Effector memory CD4-positive, alpha-beta T cell (primary cell): ENCODE measurements around the gene CLEC7A.

Experiments
- DNase-seq, 3 donors: peaks; one replicate each; pipeline ENCODE4 v3.0.0-alpha.2; 2020
- H3K27ac ChIP-seq: 2 replicates; pipeline ENCODE4 v1.7.0; 2013; ENCODE audit warnings: mild to moderate bottlenecking, low read length, moderate library complexity; ENCODE audit not compliant: insufficient read depth, poor library complexity, severe bottlenecking
- H3K27me3 ChIP-seq: replicated peaks from 2 replicates; pipeline ENCODE4 v1.7.0; 2013; ENCODE audit warnings: mild to moderate bottlenecking, low read length; ENCODE audit not compliant: insufficient read depth, control insufficient read depth, poor library complexity, severe bottlenecking
- H3K36me3 ChIP-seq: 2 replicates; pipeline ENCODE4 v1.7.0; 2013; ENCODE audit warnings: mild to moderate bottlenecking, low read length, moderate library complexity; ENCODE audit not compliant: control insufficient read depth, insufficient read depth
- H3K4me1 ChIP-seq: 2 replicates; pipeline ENCODE4 v1.7.0; 2013; ENCODE audit warnings: low read length, mild to moderate bottlenecking; ENCODE audit not compliant: control insufficient read depth, insufficient read depth, poor library complexity, severe bottlenecking
- H3K4me3 ChIP-seq: 2 replicates; pipeline ENCODE4 v1.7.0; 2013; ENCODE audit warnings: low read length, low read depth, mild to moderate bottlenecking; ENCODE audit not compliant: insufficient read depth, poor library complexity, severe bottlenecking
- H3K9me3 ChIP-seq: 2 replicates; pipeline ENCODE4 v1.7.0; 2013; ENCODE audit warnings: mild to moderate bottlenecking, low read length, moderate library complexity; ENCODE audit not compliant: control insufficient read depth

Gene CLEC7A

DNA sequence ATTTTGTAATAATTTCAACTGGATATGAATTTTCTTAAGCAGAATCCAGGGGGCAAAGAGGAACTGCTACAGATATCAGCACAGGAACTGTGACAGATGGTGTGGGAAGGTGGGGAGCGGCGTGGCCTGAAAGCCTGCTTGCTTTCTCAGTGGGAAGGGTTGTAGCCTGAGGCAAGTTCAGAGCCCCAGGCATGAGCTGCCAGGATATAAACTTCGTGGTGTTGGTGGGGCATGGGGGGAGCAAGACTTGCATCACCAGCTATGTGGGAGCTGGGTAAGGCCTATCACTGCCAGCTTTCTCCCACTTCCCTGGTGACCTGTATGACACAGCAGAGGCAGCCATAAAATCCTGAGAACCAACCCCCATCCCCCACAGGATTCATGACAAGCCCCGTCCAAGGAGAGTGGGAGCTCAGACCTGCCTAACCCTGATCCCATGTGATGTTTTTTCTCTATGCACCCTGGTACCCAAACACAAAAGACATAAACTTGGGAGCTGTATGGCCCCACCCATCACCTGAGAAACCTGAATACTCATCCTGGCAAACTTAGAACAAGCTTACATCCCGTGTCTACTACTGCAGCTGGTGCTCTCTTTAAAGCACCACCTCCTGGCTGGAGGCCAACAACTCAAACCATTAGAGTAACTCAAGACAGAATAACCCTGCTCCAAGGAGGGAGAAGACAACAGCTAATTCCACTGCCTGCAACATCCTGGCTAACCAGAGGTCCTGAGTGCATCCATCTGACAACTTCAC, 47.7 kb downstream of the CLEC7A start:
- Histone ChIP-seq H3K27ac (no peak overlapping the region), H3K4me3 (no peak overlapping the region), H3K4me1 (no peaks in the 10 kb centered on the region), H3K27me3 (peaks cover 5% of the 10 kb centered on the region), H3K9me3 (no peaks in the 10 kb centered on the region), H3K36me3 (no peaks in the 10 kb centered on the region)
- DNase-seq = no peak

DNA sequence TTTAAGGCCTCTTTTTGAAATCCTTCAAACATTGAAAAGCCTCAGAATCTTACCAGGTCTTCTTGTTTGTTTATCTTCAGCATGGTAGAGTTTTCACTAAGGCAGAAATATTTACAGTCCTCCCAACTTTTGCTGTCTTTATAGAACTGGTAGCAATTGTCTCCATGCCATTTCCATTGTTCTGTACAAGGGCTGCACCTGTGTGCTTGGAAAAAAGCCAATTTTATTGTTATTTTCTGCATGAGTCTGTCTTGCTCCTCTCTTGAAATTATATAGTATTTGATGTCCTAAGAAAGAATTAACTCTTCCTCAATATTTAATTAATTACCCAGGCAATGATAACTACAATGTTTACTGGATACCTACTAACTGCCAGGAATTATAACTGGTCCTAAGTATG, 54.5 kb downstream of the CLEC7A start:
- Histone ChIP-seq H3K27ac (no peak overlapping the region), H3K9me3 (no peaks in the 10 kb centered on the region), H3K36me3 (no peaks in the 10 kb centered on the region), H3K27me3 (no peaks in the 10 kb centered on the region), H3K4me1 (no peaks in the 10 kb centered on the region), H3K4me3 (no peak overlapping the region)
- DNase-seq = no peak

DNA sequence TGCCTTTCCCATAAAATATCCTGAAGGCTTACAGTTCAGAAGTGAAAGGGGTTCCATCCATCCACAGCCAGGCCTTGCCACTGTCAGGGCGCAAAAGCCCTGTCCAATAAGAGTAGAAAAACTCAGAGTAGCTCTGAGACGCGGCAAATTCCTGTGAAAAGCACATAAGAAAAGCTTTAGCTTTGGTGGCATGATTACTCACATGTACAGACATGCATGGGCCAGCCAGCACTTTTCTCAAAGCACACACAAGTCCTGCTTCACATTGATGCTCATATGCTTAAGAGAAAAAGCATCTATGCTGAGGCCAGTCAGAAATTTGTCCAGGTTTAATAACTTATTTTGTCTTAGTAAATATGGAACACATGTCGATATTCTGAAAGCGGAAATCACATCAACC, 56.7 kb downstream of the CLEC7A start:
- Histone ChIP-seq H3K36me3 (no peaks in the 10 kb centered on the region), H3K4me3 (no peak overlapping the region), H3K27me3 (no peaks in the 10 kb centered on the region), H3K27ac (no peak overlapping the region), H3K9me3 (no peaks in the 10 kb centered on the region), H3K4me1 (no peaks in the 10 kb centered on the region)
- no peak for DNase-seq

DNA sequence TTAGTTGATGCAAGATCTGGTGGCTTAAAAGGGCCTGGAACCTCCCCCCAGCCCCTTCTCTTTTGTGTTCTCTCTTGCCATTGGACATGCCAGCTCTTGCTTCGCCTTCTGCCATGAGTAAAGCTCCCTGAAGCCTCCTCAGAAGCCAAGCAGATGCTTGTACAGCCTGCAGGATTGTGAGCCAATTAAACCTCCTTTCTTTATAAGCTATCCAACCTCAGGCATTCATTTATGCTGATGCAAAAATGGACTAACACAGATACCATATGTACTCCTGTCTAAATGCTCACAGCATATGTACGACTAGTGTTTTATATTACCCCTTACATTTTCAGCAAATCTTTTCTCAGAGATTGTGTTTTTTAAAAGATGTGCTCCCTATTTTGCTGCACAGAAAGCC, 57.9 kb downstream of the CLEC7A start:
- H3K9me3 ChIP-seq = no peaks in the 10 kb centered on the region
- DNase-seq = no peak
- H3K36me3 ChIP-seq = no peaks in the 10 kb centered on the region
- no peaks in the 10 kb centered on the region for H3K27me3 ChIP-seq
- H3K4me1 ChIP-seq = no peaks in the 10 kb centered on the region
- H3K4me3 ChIP-seq = no peak overlapping the region
- no peak overlapping the region for H3K27ac ChIP-seq

DNA sequence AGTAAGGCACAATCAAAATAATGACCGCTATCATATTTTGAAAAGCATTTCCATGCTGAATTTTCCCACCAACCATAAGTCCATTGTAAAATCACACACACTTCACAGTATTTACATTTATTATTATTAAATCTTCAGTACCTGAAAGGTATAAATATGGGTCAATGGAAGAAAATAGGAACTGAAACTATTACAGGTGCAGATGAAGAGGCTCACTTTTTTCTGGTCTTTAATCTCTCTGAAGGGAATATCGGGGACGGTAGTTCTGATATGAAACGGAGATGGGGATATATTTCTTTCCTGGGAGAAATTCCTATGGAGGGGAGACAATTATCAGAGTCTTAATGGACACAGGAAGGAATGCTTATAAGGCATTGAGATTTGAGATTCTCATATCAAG, 59.6 kb downstream of the CLEC7A start:
- no peak overlapping the region for H3K27ac ChIP-seq

DNA sequence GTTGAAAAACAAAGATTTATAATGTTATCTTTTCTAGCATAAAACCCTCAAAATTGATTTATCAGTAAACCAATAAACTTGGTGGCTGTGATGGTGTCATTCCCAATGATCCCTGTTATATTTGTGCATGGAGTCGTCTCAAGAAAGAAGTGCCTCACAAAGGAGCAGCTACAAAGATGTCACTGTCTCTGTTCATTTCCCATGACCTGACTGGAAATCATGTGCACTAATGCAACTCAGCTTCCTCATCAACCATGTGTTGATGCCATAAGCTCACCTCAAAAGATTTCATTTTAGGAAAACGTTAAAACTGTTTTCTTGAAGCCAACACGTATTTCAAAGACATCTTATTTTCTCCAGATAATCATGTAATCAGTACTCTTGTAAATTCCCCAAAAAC, 60.0 kb downstream of the CLEC7A start:
- Histone ChIP-seq H3K9me3 (no peaks in the 10 kb centered on the region), H3K36me3 (no peaks in the 10 kb centered on the region), H3K27ac (no peak overlapping the region), H3K4me3 (no peak overlapping the region), H3K4me1 (no peaks in the 10 kb centered on the region), H3K27me3 (no peaks in the 10 kb centered on the region)
- no peak for DNase-seq

More for the DNA sequence above, 59.6 kb downstream of the CLEC7A start:
- Histone ChIP-seq H3K9me3 (no peaks in the 10 kb centered on the region), H3K27me3 (no peaks in the 10 kb centered on the region), H3K4me3 (no peak overlapping the region), H3K36me3 (no peaks in the 10 kb centered on the region), H3K4me1 (no peaks in the 10 kb centered on the region)
- no peak for DNase-seq

DNA sequence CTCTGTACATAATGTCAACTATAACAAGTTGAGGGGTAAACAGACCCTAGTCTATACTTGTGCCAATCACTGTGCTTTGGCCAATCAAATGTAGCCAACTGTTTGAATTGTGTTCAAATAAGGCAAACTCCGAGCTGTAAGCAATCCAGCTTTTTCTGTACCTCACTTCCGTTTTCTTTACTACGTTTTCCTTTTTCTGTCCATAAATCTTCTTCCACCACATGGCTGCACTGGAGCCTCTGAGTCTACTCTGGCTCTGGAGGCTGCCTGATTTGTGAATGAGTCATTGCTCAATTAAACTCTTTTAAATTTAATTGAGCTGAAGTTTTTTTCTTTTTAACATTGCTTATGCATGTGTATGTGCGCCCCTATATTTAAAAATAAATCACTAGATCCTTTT, 60.9 kb downstream of the CLEC7A start:
- DNase-seq = no peak
- Histone ChIP-seq H3K4me1 (no peaks in the 10 kb centered on the region), H3K27me3 (no peaks in the 10 kb centered on the region), H3K36me3 (no peaks in the 10 kb centered on the region), H3K4me3 (no peak overlapping the region), H3K9me3 (no peaks in the 10 kb centered on the region), H3K27ac (no peak overlapping the region)

DNA sequence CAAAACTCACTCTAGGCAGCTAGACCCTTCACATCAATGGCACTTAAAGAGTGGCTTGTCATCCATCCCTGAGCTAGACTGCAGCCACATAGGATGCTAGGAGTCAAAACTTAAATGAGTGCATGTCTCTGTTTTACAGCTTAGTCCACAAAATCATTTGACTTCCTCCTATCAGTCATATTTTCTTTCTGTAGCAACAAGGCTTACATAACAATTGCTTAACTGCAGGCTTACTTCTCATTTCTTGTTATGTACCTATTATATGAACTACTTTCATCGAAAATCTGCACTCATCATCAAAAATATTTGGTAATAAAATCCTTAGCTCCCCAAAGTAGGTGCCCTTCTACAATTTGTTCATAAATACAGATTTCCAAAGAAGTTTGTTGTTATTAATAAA, 61.4 kb downstream of the CLEC7A start:
- DNase-seq = no peak
- no peak overlapping the region for H3K27ac ChIP-seq
- no peaks in the 10 kb centered on the region for H3K27me3 ChIP-seq
- no peaks in the 10 kb centered on the region for H3K9me3 ChIP-seq
- no peaks in the 10 kb centered on the region for H3K36me3 ChIP-seq
- no peaks in the 10 kb centered on the region for H3K4me1 ChIP-seq
- H3K4me3 ChIP-seq = no peak overlapping the region

DNA sequence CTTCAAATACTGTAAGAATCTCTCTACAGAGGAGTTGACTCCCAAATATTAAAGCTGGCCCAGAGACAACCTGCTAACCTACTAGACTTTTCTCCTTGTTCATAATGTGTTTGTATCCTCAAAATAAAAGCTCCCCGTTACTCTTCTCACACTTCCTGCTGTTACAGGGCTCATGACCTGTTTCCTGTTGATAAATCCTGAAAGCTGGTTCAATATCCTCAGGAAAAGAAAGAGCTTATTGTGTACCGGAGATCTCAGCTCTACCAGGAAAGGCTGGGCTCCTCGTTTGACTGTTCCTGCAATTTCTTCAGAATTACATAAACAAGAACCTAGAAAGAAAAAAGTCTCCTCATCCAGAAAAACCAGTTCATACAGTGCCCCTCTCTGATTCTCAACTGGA, 62.1 kb downstream of the CLEC7A start:
- H3K27me3 ChIP-seq = no peaks in the 10 kb centered on the region
- no peaks in the 10 kb centered on the region for H3K36me3 ChIP-seq
- H3K9me3 ChIP-seq = no peaks in the 10 kb centered on the region
- no peak overlapping the region for H3K27ac ChIP-seq
- DNase-seq = no peak
- H3K4me3 ChIP-seq = no peak overlapping the region
- H3K4me1 ChIP-seq = no peaks in the 10 kb centered on the region

DNA sequence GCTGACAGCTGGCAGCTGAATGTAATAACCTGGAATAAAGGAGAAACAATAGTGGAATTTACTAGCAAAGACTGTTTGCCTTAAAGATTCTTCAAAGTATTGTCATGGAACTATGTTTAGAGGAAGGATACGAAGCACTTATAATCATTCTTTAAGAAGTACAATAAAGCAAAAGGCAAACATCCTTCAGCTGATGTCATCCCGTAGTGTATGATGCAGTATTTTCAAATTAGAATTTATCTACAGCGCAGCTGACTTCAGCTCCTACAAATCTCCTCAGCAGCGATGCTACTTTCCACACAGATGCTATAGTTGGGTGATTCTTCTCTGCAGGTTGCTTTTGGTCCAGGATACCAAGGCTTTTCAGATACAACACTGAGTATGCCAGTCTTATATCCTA, 62.7 kb downstream of the CLEC7A start:
- Histone ChIP-seq H3K4me3 (no peak overlapping the region), H3K27me3 (no peaks in the 10 kb centered on the region), H3K9me3 (no peaks in the 10 kb centered on the region), H3K36me3 (no peaks in the 10 kb centered on the region), H3K27ac (no peak overlapping the region), H3K4me1 (no peaks in the 10 kb centered on the region)
- DNase-seq = no peak
